Keratinocyte (primary cell): ENCODE measurements around the gene MEIS2.
A peak's percentile ranks its signal among the peaks of the same experiment; 100 is the strongest.

Source experiments
- CTCF ChIP-seq, 3 experiments: IDR thresholded peaks in 1 of 3; conservative IDR thresholded peaks in 1 of 3; optimal IDR thresholded peaks in 1 of 3; 2 replicates in 2 of 3; 3 replicates in 1 of 3; pipeline versions ENCODE3 to v1.5.1; 2011; ENCODE audit warnings: low read length in 3 of 3, mild to moderate bottlenecking in 3 of 3, moderate library complexity in 2 of 3, control low read depth in 1 of 3, inconsistent platforms in 1 of 3; ENCODE audit not compliant: insufficient read depth in 2 of 3; ENCODE audit errors: extremely low read depth in 1 of 3
- EZH2 ChIP-seq: IDR thresholded peaks from one replicate; pipeline ENCODE4 v1.6.1; 2012; ENCODE audit warnings: inconsistent platforms, mild to moderate bottlenecking, low read length, moderate library complexity

GRCh38 chr15:37133602-37134001 is 33.3 kb upstream of the MEIS2 start:
- no peak for TF ChIP-seq EZH2
- TF ChIP-seq CTCF (optimal IDR thresholded peaks at IDR 0.05 in 1 of 3, IDR thresholded peaks at IDR 0.05 in 1 of 3, conservative IDR thresholded peaks at IDR 0.05 in 1 of 3; ENCODE audit: extremely low read depth in 1 of 3, insufficient read depth in 2 of 3, low read length in 3 of 3): peak in 1 of 3 experiments; percentile 18
